ENCODE results near the gene FYCO1. TPM values are rescaled to one million over a fixed set of nuclear protein-coding genes. Genes with fewer than 3 reads are reported as not detected.

FYCO1 gene
- total and polyA plus RNA-seq, 7 donors: 8.4 to 115 (median 72.1) TPM

DNA sequence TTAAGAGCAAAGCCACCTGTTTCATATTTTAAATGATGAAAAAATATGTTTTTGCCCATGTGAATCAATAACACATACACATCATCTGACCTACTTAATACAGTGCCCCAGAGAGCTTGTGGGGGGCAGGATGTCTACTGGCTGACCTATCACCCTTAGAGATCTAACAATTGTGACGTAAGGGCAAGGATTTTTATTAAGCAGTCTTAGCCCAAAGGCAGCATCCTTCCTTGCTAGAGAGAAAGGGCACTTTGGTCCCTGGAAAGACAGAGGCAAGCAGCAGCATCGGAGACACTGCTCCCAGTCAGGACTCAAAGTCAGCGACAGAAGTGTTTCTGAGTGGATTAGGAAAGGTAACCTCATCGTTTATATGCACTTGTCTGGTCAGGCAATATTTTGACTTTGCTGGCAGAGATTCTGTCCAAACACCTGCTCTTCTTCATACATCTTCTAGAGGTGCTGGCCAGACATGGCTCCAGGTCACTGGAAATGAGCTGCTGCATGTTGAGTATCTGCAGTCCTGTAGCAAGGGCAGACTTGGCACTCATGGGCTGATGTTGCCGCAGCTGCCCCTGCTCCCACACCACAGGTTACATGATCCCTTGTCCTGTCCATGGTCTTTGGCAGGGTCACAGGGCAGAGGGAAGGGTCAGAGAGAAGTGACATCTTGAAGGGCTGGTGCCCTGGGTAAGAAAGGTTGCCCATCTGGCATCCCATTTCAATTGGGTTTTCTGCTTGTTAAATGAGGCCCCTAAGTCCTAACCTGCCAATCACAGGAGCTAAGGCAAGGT is 50.6 kb downstream of the FYCO1 start:
- Histone ChIP-seq H3K27ac (no peak overlapping the region), H3K27me3 (no peaks in the 10 kb centered on the region), H3K9me3 (no peaks in the 10 kb centered on the region), H3K4me1 (peaks cover 0 to 54% (median 21%) of the 10 kb centered on the region in 4 donors), H3K4me3 (no peak overlapping the region), H3K36me3 (peaks cover 8 to 38% (median 17%) of the 10 kb centered on the region in 4 donors)
- DNase-seq: peak; percentile 43
- no peak for TF ChIP-seq EP300 (IDR thresholded peaks at IDR 0.05)
- no peak for TF ChIP-seq POLR2A (IDR thresholded peaks at IDR 0.05)
- TF ChIP-seq, protein P1, sequence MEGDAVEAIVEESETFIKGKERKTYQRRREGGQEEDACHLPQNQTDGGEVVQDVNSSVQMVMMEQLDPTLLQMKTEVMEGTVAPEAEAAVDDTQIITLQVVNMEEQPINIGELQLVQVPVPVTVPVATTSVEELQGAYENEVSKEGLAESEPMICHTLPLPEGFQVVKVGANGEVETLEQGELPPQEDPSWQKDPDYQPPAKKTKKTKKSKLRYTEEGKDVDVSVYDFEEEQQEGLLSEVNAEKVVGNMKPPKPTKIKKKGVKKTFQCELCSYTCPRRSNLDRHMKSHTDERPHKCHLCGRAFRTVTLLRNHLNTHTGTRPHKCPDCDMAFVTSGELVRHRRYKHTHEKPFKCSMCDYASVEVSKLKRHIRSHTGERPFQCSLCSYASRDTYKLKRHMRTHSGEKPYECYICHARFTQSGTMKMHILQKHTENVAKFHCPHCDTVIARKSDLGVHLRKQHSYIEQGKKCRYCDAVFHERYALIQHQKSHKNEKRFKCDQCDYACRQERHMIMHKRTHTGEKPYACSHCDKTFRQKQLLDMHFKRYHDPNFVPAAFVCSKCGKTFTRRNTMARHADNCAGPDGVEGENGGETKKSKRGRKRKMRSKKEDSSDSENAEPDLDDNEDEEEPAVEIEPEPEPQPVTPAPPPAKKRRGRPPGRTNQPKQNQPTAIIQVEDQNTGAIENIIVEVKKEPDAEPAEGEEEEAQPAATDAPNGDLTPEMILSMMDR (IDR thresholded peaks at IDR 0.05): no peak
- no peak for TF ChIP-seq POLR2AphosphoS5 (IDR thresholded peaks at IDR 0.05)
- intact Hi-C loops (cut with DNase I): no loop called here
- 89 to 91% methylated on average over 5 of the region's 5 CpGs for WGBS, 2 donors

- Histone ChIP-seq H3K9me3 (no peaks in the 10 kb centered on the region), H3K4me3 (no peak within 1 kb of the TSS), H3K27me3 (no peaks in the 10 kb centered on the region), H3K4me1 (peaks cover 0 to 51% (median 21%) of the 10 kb centered on the region in 4 donors), H3K36me3 (peaks cover 0 to 28% (median 12%) of the 10 kb centered on the region in 4 donors), H3K27ac (no peak within 1 kb of the TSS)
- DNase-seq: peak; percentile 37
- WGBS, 2 donors: 82 to 86% methylated on average over 8 of the region's 8 CpGs
- TF ChIP-seq POLR2A (IDR thresholded peaks at IDR 0.05): no peak
- TF ChIP-seq, protein P1 (IDR thresholded peaks at IDR 0.05): no peak
- intact Hi-C loops (cut with DNase I): no loop called here
These were observed 52.3 kb downstream of the FYCO1 start, which contains the start of gene CXCR6 for GRCh38 chr3:45943207-45943846. TSS of gene CXCR6 (plus strand) at chr3:45943464. CDS start at chr3:45946482, 3,018 bp downstream.

DNA sequence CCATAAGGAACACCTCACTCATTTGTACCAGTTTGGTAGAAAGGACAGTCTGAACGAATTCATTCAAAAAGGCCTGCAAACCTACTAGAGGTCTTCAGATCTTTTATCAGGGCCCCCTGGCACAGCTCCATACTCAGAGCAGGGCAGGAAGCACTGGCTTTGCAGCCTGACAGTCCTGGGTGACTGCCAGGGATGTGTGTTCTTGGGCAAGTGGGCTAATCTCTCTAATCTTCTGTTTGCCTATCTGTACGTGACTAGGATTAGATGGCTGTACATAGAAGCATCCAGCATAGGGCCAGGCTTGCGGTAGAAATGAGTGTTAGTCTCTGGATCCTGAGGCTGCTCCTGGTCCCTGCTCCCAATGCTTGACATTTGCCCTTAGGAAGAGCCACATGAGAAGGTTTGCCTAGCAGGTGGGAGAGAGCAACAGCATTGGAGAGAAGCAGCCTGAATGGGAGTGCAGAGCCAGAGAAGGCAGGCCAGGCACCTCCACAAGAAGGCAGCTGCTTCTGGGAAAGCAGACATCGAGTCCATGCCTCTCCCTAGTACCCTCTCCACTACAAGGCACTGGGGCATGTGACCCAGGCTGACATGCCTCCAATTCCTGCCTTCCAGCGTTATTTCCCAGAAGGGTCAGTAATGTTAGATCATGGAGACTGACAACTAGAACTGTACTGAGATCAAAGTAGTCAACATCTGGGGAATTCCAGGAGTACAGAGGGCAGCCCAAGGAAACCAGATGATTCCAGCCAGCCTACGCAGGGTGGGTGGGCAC is 53.4 kb downstream of the FYCO1 start:
- TF ChIP-seq POLR2AphosphoS5 (IDR thresholded peaks at IDR 0.05) (no peak), EP300 (IDR thresholded peaks at IDR 0.05) (no peak), POLR2A (IDR thresholded peaks at IDR 0.05) (no peak)
- TF ChIP-seq, protein P1 (IDR thresholded peaks at IDR 0.05): no peak
- Histone ChIP-seq H3K4me3 (no peak overlapping the region), H3K27ac (no peak overlapping the region), H3K9me3 (no peaks in the 10 kb centered on the region), H3K27me3 (no peaks in the 10 kb centered on the region), H3K4me1 (peaks cover 0 to 40% (median 14%) of the 10 kb centered on the region in 4 donors), H3K36me3 (peaks cover 0 to 29% (median 15%) of the 10 kb centered on the region in 4 donors)
- 65 to 74% methylated on average over 6 of the region's 6 CpGs for WGBS, 2 donors
- intact Hi-C loops (cut with DNase I): no loop called here
- DNase-seq: peak; percentile 59

- peaks cover 0 to 39% (median 14%) of the 10 kb centered on the region in 4 donors for H3K4me1 ChIP-seq
- TF ChIP-seq POLR2AphosphoS5 (IDR thresholded peaks at IDR 0.05) (no peak), POLR2A (IDR thresholded peaks at IDR 0.05) (no peak), EP300 (IDR thresholded peaks at IDR 0.05) (no peak)
- TF ChIP-seq, protein P1 (IDR thresholded peaks at IDR 0.05): no peak
- H3K27me3 ChIP-seq: no peaks in the 10 kb centered on the region
- DNase-seq: no peak
- H3K9me3 ChIP-seq: no peaks in the 10 kb centered on the region
- intact Hi-C loops (cut with DNase I): no loop called here
- WGBS, 2 donors: 82 to 95% methylated on average over 6 of the region's 6 CpGs
- H3K36me3 ChIP-seq: peaks cover 5 to 29% (median 16%) of the 10 kb centered on the region in 4 donors
- H3K27ac ChIP-seq: no peak overlapping the region
- no peak overlapping the region for H3K4me3 ChIP-seq
These were observed 54.8 kb downstream of the FYCO1 start for GRCh38 chr3:45940781-45941365.
